HG02642 (cell line): ENCODE measurements around the gene ENTPD5.
A peak's percentile ranks its signal among the peaks of the same experiment; 100 is the strongest.

Source experiments
- ATAC-seq: cut with Tn5 transposase; IDR thresholded peaks from one replicate; pipeline ENCODE4 v1.9.1; 2021; ENCODE audit warnings: mild to moderate bottlenecking; ENCODE audit not compliant: unreplicated experiment, poor library complexity

The ENTPD5 gene

DNA sequence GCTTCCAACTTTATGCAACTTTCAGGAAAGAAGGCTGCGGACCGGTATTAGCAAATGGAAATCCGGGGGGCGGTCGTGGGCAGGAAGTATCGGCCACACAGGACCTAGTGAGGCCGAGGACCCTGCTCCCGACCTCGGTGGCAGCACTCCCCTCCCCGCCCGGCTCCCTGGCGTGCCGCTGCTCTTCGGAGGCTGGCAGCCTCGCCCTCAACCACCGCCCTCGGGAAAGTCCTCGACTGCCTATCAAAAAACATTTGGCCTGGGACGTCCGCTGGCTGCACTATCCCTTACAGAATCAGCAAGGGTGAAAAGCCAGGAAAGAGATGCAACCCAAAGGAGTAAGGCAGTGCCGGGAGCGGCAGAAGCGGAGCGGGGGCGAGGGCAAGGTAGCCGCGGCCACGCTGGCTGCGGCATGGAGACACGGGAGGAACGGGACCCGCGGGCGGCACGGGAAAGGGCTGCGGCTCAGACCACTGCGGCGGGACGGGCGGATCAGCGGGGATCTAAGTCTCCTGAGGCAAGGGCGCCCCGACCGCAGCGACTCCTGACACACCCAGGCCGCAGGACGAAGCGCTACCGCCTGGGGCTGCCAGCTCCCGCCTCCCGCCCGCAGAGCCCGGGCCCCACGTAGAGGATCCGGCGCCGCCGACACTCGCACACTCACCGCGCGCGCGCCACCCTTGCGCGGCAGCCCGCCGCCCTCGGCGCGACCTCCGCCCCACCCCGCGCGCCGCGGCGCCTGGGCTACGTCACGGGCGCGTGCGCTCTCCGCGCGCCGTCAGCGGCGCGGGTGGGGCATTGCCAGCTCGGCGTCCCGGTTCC lies at the start of gene ENTPD5, which contains the start of gene BBOF1:
Gene ENTPD5 (minus strand): TSS at position 703 of the 822 bp plus-strand sequence. CDS start 31,186 bp downstream, outside the sequence.
Gene BBOF1 (plus strand): TSS at position 764 of the 822 bp plus-strand sequence. CDS start 130 bp downstream, outside the sequence.
- peak; percentile 94 for ATAC-seq

GRCh38 chr14:74065746-74066575 lies 46.9 kb upstream of the ENTPD5 start:
- no peak for ATAC-seq

DNA sequence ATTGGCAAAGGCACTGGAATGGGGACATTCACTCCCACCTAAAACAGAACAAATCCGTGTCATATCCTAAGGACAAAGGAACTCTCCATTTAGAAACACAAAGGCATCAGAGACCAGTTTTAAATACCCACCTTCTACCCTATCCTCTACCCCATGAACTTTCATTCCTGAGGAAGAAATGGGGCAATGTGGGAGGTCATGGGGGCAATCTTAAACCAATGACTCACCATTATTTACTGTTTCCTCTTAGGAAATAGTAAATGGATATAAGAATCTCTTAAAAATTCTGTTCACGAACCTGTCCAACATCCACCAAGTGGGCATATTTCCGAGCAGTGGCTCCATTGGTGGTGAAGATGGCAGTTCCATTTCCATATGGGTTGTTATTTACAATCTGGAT lies 45.8 kb upstream of the ENTPD5 start:
- no peak for ATAC-seq

DNA sequence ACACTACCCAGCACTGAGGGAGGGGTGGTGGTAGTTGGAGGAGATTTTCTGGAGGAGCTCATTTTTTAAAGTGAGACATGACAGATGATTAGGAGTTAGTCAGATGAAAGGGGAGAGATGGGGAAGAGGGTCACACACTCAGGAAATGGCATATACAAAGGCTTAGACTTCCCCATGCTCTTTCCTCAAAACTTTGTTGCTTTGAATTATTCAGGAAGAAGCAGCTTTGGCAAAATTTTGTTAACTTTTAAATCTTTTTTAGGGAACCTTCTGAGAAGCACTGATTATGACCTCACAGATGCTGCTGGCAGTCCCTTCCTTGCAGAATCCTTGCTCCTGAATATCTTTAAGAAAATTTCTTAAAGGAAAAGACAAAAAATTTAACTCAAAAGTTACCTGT lies 45.3 kb upstream of the ENTPD5 start:
- ATAC-seq, result no peak

- ATAC-seq, result no peak
Observed at GRCh38 chr14:74062809-74063150, 43.7 kb upstream of the ENTPD5 start.

- no peak for ATAC-seq
Observed at GRCh38 chr14:74049876-74050495, 30.9 kb upstream of the ENTPD5 start.

DNA sequence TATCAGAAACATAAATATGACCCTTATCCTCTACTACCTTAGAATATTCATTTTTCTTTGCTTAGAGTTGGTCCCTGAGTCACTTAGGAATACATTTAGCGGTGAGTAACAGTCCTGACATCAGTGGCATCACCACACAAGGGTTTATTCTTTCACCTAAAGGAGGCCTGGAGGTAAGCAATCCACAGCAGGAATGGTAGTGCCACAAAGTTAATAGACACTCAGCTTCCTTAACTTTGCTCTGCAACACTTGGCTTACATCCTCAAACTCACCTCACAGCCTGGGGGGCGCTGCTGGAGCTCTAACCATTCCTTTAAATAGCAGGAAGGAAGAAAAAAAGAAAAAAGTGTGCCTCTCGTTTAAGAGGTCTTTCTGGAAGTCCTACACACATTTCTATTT lies 29.2 kb upstream of the ENTPD5 start:
- ATAC-seq, result no peak

GRCh38 chr14:74045522-74045921 lies 26.4 kb upstream of the ENTPD5 start:
- ATAC-seq, result no peak

DNA sequence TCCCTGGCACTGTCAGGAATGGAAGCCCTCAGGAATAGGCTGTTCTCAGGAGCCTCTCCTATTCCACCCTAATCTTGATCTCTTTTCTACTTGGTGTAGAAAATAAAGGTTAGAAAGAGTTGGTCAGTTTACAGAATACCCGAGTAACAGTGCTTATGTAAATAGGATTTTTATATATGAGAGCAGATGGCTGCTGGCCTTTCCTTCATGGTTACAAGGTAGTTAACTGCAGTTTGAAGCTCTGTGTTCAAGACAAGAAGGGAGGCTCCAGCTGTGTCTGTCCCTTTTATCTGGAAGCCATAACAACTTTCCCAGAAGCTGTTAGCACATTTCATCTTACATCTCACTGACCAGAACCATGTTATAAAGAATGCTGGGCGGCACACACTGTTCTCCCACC lies 23.2 kb upstream of the ENTPD5 start:
- ATAC-seq, result no peak

GRCh38 chr14:74038020-74038859 lies 19.2 kb upstream of the ENTPD5 start:
- no peak for ATAC-seq

DNA sequence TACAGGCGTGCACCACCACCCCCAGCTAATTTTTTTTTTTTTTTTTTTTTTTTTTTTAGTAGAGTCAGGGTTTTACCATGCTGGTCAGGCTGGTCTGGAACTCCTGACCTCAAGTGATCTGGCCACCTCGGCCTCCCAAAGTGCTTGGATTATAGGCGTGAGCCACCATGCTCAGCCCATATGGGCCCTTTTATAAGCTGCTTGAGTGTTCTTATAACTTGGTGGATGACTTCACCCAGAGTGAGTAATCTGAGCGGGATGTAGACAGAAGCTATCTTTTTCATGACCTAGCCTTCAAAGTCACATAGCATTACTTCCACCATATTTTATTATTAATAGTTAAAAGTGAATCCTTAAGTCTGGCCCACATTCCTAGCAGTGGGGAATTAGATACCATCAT lies 16.5 kb upstream of the ENTPD5 start:
- ATAC-seq, result no peak

DNA sequence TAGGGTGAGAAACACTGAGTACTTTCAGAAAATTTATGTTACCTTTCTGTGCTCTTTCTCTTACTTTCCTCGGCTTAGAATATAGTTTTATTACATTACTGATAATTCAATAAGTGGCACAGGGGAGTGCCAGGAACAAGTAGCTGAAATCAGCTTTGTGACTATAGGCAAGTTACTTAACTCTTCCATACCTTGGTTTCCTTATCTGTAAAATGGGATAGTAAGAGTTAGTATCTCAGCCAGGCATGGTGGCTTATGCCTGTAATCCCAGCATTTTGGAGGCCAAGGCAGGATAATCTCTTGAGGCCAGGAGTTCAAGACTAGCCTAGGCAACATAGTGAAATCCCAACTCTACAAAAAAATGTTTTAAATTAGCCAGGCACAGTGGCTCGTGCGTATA lies 15.5 kb upstream of the ENTPD5 start:
- no peak for ATAC-seq

DNA sequence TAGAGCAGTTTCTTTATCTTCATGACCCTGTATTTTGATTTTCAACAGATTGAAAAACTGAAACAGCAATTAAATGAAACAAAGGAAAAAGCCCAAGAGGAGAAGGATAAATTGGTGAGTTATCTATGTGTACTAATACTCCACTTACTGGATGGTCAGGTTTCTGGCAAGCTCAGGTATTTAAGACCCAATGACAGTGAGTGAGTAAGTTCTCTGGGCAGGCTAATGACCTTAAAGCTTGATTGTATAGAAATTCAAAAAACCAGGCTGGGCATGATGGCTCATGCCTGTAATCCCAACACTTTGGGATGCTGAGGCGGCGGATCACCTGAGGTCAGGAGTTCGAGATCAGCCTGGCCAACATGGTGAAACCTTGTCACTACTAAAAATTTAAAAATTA lies 10.0 kb upstream of the ENTPD5 start:
- ATAC-seq, result no peak

DNA sequence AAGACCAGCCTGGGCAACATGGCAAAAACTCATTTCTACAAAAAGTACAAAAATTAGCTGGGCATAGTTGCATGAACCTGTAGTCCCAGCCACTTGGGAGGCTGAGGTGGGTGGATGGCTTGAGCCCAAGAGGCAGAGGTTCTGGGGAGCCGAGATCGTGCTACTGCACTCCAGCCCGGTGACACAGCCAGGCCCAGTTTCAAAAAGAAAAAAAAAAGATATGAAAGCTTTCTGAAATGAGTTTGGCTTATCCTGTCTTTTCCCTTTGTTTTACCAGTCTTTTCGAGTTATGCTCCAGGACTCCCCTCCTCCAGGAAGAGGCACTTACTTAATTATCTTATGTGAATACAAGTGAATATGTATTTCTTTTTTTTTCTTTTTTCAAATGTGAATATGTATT lies 3.3 kb upstream of the ENTPD5 start:
- no peak for ATAC-seq

GRCh38 chr14:74019408-74020137 lies 485 bp upstream of the ENTPD5 start:
- no peak for ATAC-seq

GRCh38 chr14:74018174-74018585 lies 908 bp downstream of the ENTPD5 start:
- no peak for ATAC-seq

DNA sequence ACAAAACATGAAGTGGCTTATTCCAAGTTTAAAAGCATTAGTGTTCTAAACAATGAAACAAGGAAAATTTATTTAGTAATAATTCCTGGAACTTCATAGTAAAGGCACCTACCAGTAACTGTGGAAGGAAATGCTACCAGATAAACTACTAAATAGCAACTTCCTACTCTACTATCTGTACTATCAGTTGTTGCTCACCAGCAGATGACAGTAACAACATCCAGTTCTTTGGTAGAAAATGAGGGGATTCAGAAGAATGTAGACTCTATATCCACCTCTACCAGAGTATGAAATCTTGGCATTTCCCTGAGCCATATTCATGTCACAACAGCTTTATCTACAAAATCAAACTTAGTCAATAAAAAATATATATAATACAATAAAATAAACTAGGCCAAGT lies 3.1 kb downstream of the ENTPD5 start:
- ATAC-seq, result no peak

- ATAC-seq, result no peak
Observed at GRCh38 chr14:74015176-74015575, 3.9 kb downstream of the ENTPD5 start.

GRCh38 chr14:74014299-74014698 lies 4.8 kb downstream of the ENTPD5 start:
- no peak for ATAC-seq
